NCI-H2196 treated with DMSO at 0.1 percent for 48 hours (cell line): ENCODE measurements around the gene ORC2.
"Not testable (repeated sequence)": the region's sequence is repeated elsewhere in the genome, so short reads cannot be mapped to it uniquely, and the experiment has no call there.

Source experiments
- DNase-seq: peaks from one replicate; lab custom pipeline; 2025; ENCODE audit not compliant: unreplicated experiment; lab: John Stamatoyannopoulos, UW

The ORC2 gene

GRCh38 chr2:200939832-200940231 lies 23.6 kb downstream of the ORC2 start:
- no peak for DNase-seq

GRCh38 chr2:200930947-200931626 lies 32.4 kb downstream of the ORC2 start:
- no peak for DNase-seq

- DNase-seq, result no peak
Measured at GRCh38 chr2:200929334-200930249, 33.9 kb downstream of the ORC2 start.

- no peak for DNase-seq
Measured at GRCh38 chr2:200922439-200922838, 41.0 kb downstream of the ORC2 start.

GRCh38 chr2:200913654-200914053 lies 49.8 kb downstream of the ORC2 start:
- no peak for DNase-seq

- no peak for DNase-seq
Measured at GRCh38 chr2:200909958-200910357, 53.5 kb downstream of the ORC2 start.

GRCh38 chr2:200905618-200906296 lies 57.7 kb downstream of the ORC2 start:
- DNase-seq, result peak; percentile 62

- peak; percentile 86 for DNase-seq
Measured at GRCh38 chr2:200901459-200902072, 61.9 kb downstream of the ORC2 start.

GRCh38 chr2:200899482-200899881 lies 64.0 kb downstream of the ORC2 start:
- DNase-seq, result no peak

GRCh38 chr2:200888704-200889625 lies 74.5 kb downstream of the ORC2 start, which contains the start of the genes NIF3L1 and PPIL3:
Gene NIF3L1 (plus strand): TSS chr2:200889371. CDS start chr2:200891944, 2,573 bp downstream.
Gene PPIL3 (minus strand): TSS chr2:200889077. CDS start chr2:200887615, 1,462 bp downstream.
- peak; percentile 94 for DNase-seq

- DNase-seq, result not testable (repeated sequence)
Measured at GRCh38 chr2:200881715-200882249, 81.7 kb downstream of the ORC2 start.

- no peak for DNase-seq
Measured at GRCh38 chr2:200878289-200878880, 85.1 kb downstream of the ORC2 start.

GRCh38 chr2:200877443-200877842 lies 86.0 kb downstream of the ORC2 start:
- no peak for DNase-seq

- DNase-seq, result no peak
Measured at GRCh38 chr2:200873560-200873959, 89.9 kb downstream of the ORC2 start.

GRCh38 chr2:200871151-200871550 lies 92.3 kb downstream of the ORC2 start:
- DNase-seq, result no peak

- no peak for DNase-seq
Measured at GRCh38 chr2:200869014-200869413, 94.4 kb downstream of the ORC2 start.

- DNase-seq, result peak; percentile 85
Measured at GRCh38 chr2:200864176-200865034, 99.1 kb downstream of the ORC2 start, which contains the start of gene CLK1. Gene CLK1 (minus strand): TSS chr2:200864658. CDS start chr2:200861862, 2,796 bp downstream.

- DNase-seq, result no peak
Measured at GRCh38 chr2:200863782-200864175, 99.7 kb downstream of the ORC2 start.
